HL-60/S4 treated with phorbol 12-myristate 13-acetate at 8.2 ng/mL for 4 days and 3 days (cell line): ENCODE results near the gene AFTPH.

Experiments
- in situ Hi-C: fragments of 300-500 bp; cut with MboI; formaldehyde crosslinking; loops from 2 replicates; pipeline ENCODE4 v1.15.0; 2022; ENCODE audit warnings: low sequenced_read_pairs

AFTPH gene

GRCh38 chr2:64523666-64524603 is at the start of gene AFTPH:
Gene AFTPH (plus strand): TSS chr2:64524328. CDS start chr2:64551475, 27,147 bp downstream.
- in situ Hi-C loops = no loop called here

- in situ Hi-C loops = loop anchor here (25.0 kb wide), 1 partner anchor 412 kb away; no protein-coding TSS in a partner anchor
Observed at GRCh38 chr2:64474636-64475035, 49.5 kb upstream of the AFTPH start.

- in situ Hi-C loops = loop anchor here (25.0 kb wide), 1 partner anchor 415 kb away; no protein-coding TSS in a partner anchor
Observed at GRCh38 chr2:64477037-64477436, 47.1 kb upstream of the AFTPH start.

- in situ Hi-C loops = loop anchor here (25.0 kb wide), 1 partner anchor 416 kb away; no protein-coding TSS in a partner anchor
Observed at GRCh38 chr2:64477979-64478378, 46.1 kb upstream of the AFTPH start.

GRCh38 chr2:64478502-64479230 is 45.5 kb upstream of the AFTPH start:
- in situ Hi-C loops = loop anchor here (25.0 kb wide), 1 partner anchor 416 kb away; no protein-coding TSS in a partner anchor

- in situ Hi-C loops = loop anchor here (10.0 to 25.0 kb wide), 2 partner anchors 135 to 417 kb away; no protein-coding TSS in a partner anchor
Observed at GRCh38 chr2:64479259-64480117, 44.6 kb upstream of the AFTPH start.

GRCh38 chr2:64481665-64482064 is 42.5 kb upstream of the AFTPH start:
- in situ Hi-C loops = loop anchor here (10.0 to 25.0 kb wide), 2 partner anchors 137 to 419 kb away; no protein-coding TSS in a partner anchor

- in situ Hi-C loops = loop anchor here (10.0 to 25.0 kb wide), 2 partner anchors 137 to 420 kb away; no protein-coding TSS in a partner anchor
Observed at GRCh38 chr2:64482243-64482642, 41.9 kb upstream of the AFTPH start.

GRCh38 chr2:64482765-64483504 is 41.2 kb upstream of the AFTPH start:
- in situ Hi-C loops = loop anchor here (10.0 to 25.0 kb wide), 2 partner anchors 138 to 421 kb away; no protein-coding TSS in a partner anchor

- in situ Hi-C loops = loop anchor here (10.0 to 25.0 kb wide), 2 partner anchors 141 to 423 kb away; no protein-coding TSS in a partner anchor
Observed at GRCh38 chr2:64485331-64485730, 38.8 kb upstream of the AFTPH start.

GRCh38 chr2:64485961-64486360 is 38.2 kb upstream of the AFTPH start:
- in situ Hi-C loops = loop anchor here (10.0 to 25.0 kb wide), 2 partner anchors 141 to 424 kb away; no protein-coding TSS in a partner anchor

GRCh38 chr2:64487256-64488049 is 36.7 kb upstream of the AFTPH start:
- in situ Hi-C loops = loop anchor here (10.0 to 25.0 kb wide), 2 partner anchors 143 to 425 kb away; no protein-coding TSS in a partner anchor

GRCh38 chr2:64488050-64488974 is 35.8 kb upstream of the AFTPH start:
- in situ Hi-C loops = loop anchor here (10.0 to 25.0 kb wide), 2 partner anchors 144 to 426 kb away; no protein-coding TSS in a partner anchor

GRCh38 chr2:64489081-64489751 is 34.9 kb upstream of the AFTPH start:
- in situ Hi-C loops = loop anchor here (10.0 to 25.0 kb wide), 2 partner anchors 144 to 427 kb away; no protein-coding TSS in a partner anchor

- in situ Hi-C loops = loop anchor here (25.0 kb wide), 1 partner anchor 429 kb away; no protein-coding TSS in a partner anchor
Observed at GRCh38 chr2:64491426-64491825, 32.7 kb upstream of the AFTPH start.

- in situ Hi-C loops = loop anchor here (25.0 kb wide), 1 partner anchor 430 kb away; no protein-coding TSS in a partner anchor
Observed at GRCh38 chr2:64492272-64492671, 31.9 kb upstream of the AFTPH start.
